HG02973 (cell line): ENCODE measurements around the gene SMIM38.

Experiments used
- ATAC-seq: cut with Tn5 transposase; IDR thresholded peaks from one replicate; pipeline ENCODE4 v1.9.1; 2021; ENCODE audit warnings: moderate library complexity; ENCODE audit not compliant: unreplicated experiment

SMIM38 gene

DNA sequence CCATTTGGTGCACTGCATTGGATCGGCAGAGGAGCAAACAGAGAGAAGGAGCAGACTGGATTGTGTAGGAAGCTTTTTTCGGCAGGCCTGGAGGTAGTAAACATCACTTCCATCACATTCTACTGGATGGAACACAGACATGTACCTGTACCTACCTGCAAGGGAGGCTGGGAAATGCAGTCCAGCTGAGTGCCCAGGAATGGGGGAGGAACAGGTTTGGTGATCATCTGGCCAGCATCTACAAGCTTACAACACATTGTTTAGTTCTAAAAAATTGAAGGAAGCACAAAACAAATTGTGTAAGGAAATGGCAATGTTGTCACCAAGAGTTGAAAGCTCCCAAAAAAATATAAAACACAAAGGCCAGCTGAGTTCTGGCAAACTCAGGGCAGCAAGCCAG lies 19.1 kb downstream of the SMIM38 start:
- no peak for ATAC-seq

DNA sequence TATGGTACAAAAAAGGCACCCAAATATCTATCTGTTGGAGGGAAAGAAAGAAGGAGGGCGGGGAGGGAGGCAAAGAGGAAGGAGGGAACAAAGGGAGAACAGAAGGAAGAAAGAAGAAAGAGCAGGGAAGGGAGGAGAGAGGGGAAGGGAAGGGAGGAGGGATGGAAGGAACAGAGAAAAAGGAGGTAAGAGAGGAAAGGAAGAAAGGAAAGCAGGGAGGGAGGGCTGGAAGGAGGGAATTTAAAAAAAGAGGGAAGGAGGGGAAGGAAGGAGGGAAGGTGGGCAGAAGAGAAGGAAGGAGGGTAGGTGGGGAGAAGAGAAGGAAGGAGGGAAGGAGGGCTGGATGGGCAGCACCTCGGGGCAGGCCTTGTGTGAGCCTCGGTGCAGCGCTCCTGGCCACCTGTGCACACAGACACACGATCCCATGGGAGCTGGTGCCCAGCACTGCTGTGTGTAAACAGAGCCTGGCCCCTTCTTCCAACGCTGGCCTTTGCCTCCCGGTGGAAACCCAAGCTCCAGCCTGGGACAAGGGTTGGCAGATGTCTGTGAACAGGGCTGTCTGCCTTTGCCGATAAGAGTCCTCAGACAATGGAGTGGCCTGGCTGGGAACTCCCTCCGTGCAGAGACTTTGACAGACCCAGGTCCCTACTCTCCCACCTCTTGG lies 23.2 kb downstream of the SMIM38 start:
- no peak for ATAC-seq

GRCh38 chr11:69180226-69180625 lies 24.5 kb downstream of the SMIM38 start:
- no peak for ATAC-seq

GRCh38 chr11:69180726-69181125 lies 25.0 kb downstream of the SMIM38 start:
- no peak for ATAC-seq

DNA sequence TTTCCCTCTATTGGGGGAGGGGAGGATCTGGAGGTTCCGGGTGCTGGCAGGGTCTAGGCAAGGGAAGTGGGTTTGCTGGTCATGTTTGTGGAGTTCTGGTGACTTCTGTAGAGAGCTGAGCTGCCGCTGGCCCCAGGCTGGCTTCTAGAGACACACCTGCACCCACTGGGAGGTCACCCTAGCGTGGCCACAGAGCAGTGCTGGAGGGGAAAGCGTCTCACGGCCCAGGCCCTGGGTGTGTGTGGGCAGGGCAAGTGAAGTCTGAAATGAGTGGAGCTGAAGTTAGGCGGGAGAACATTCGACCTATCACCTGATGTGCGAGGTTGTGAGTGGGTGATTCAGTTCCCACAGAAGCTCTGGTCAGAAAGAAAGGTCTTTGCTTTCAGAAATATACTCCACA lies 27.9 kb downstream of the SMIM38 start:
- no peak for ATAC-seq

DNA sequence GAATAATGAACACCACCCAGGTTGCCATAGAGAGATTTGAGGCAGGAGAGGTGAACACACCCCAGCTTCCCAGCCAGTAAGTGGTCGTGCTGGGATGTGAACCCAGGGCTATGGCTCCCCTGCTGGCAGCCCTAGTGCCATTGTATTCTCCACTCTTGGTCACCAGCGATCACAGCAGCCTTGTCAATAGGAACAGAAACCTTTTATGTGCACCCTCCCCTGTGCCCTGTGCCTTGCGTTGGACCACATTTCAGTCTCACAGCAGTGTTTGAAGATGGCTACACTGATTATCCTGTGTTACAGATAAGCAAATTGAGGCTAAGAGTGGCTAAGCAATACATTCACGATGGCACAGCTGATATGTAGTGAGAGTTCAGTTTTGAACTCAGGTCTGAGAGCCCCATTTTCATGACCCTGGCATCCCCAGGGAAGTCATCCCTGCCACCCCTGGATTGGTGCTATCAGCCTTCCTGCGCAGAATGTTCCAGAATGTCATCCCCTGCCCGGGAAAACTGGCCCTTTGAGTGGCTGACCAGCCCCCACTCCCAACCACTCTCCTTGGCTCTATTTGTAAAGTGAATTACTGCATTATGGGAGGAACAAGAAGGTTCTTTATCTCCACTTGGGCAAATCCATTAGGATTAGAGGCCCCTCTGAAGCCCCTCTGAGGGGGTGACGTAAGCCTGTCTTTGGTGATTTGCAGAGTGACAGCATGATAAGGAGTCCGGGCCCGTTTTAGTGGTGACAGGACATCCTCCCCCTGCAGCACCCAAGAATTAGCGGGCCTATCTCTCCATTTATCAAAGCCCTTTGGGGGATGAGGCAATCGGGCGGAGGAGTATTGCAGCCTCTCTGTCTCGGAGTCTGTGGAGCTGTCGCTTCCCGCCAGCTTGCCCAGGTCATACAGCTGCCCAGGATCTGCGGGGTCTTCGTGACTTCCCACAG lies 30.9 kb downstream of the SMIM38 start:
- ATAC-seq = no peak

GRCh38 chr11:69187540-69188065 lies 31.9 kb downstream of the SMIM38 start:
- no peak for ATAC-seq

DNA sequence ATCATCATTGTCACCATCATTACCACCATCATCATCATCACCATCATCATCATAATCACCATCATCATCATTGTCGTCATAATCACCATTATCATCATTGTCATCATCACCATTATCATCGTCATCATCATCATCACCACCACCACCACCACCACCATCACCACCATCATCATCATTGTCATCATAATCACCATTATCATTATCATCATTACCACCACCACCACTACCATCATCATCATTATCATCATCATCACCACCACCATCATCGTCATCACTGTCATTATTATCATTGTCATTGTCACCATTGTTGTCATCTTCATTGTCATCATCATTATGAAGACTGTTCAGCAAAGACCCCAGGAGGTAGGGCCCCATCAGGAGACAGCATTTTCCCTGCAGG lies 33.3 kb downstream of the SMIM38 start:
- no peak for ATAC-seq

GRCh38 chr11:69190796-69191536 lies 35.2 kb downstream of the SMIM38 start:
- ATAC-seq = no peak

- no peak for ATAC-seq
These were observed 36.6 kb downstream of the SMIM38 start for GRCh38 chr11:69192301-69192721.

DNA sequence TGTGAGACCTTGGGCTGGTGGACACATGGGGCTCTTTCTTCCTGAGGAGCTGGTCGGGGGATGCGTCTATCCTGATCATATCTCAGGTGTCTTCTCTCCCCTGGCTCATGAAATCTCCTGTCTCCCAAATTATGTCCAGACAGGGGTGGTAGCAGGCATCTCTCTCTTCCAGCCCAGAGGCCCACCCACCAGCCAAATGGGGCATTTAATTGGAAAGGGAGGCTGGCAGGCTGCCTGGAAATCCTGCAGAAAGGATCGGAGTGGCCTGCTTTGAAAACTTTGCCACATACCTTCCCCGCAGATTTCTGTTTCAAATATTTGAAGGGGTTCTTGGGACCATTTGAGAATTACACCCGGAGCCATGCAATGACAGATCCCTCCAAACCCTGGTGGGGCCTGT lies 37.4 kb downstream of the SMIM38 start:
- no peak for ATAC-seq

- no peak for ATAC-seq
These were observed 37.9 kb downstream of the SMIM38 start for GRCh38 chr11:69193629-69194028.

GRCh38 chr11:69194396-69194795 lies 38.7 kb downstream of the SMIM38 start:
- no peak for ATAC-seq

DNA sequence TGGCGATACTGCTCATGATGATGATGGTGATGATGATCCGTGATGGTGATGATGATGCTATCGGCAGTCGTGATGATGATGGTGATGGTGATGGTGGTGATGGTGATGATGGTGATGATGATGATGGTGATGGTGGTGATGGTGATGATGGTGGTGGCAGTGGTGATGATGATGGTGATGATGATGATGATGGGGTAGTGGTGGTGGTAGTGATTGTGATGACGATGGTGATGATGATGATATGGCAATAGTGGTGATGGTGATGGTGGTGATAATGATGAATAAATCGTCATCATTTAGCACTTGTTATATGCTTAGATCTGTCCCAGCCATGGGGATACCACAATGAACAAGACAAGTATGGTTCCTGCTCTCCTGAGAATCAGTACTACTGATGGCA lies 39.2 kb downstream of the SMIM38 start:
- no peak for ATAC-seq

- ATAC-seq = no peak
These were observed 40.4 kb downstream of the SMIM38 start for GRCh38 chr11:69195824-69196782.

DNA sequence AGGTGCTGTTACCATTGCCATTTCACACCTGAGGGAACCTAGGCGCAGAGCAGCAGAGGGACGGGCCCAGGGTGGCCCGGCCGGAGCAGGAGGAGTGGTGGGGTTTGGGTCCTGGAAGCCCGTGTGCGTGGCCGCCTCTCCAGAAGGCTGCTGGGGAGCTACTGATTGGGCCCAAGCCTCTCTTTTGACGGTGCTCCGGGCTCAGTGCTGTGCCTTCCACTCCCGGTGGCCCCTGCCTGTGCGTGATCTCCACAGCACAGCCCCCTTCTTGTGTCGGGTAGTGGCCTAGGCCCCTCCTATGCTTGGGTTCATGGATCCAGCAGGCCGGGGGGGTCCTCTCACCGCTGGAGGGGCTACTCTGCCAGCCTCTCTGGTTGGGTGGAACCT lies 41.0 kb downstream of the SMIM38 start:
- no peak for ATAC-seq

- no peak for ATAC-seq
These were observed 43.3 kb downstream of the SMIM38 start for GRCh38 chr11:69198891-69199582.

GRCh38 chr11:69199583-69200315 lies 44.0 kb downstream of the SMIM38 start:
- ATAC-seq = no peak
